RPMI8226 (cell line): ENCODE measurements around the gene ICAM3.
A peak's percentile ranks its signal among the peaks of the same experiment; 100 is the strongest.

ENCODE experiments used
- DNase-seq: peaks from one replicate; pipeline ENCODE4 v3.0.0-alpha.2; 2015

The ICAM3 gene

DNA sequence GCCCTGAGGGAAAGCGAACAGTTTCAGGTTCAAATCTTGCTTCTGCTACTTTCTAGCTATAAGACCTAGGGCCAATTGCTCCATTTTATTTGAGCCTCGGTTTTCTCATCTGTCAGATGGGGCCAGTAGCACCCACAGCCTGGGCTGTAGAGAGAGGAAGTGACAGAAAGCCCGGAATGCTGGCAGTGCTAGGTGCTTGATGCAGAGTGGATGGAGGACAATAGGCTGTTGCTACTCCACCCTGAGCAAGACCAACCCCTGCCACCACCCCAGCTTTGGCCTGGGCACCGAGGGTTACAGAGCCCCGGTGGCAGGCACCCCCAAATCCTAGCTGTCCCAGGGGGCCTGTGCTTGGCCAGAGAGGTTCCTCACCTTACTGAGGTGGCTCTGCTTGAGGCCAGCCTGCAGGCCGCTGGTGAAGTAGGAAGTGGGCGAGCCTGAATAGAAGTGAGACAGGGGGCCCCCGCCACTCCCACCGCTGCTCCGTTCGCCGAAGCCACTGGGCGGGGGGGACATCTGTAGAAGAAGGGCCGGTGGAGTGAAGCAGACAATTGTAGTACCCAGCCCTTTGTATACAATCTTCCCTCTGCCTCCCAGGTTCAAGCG, 21.5 kb downstream of the ICAM3 start:
- DNase-seq = no peak

DNA sequence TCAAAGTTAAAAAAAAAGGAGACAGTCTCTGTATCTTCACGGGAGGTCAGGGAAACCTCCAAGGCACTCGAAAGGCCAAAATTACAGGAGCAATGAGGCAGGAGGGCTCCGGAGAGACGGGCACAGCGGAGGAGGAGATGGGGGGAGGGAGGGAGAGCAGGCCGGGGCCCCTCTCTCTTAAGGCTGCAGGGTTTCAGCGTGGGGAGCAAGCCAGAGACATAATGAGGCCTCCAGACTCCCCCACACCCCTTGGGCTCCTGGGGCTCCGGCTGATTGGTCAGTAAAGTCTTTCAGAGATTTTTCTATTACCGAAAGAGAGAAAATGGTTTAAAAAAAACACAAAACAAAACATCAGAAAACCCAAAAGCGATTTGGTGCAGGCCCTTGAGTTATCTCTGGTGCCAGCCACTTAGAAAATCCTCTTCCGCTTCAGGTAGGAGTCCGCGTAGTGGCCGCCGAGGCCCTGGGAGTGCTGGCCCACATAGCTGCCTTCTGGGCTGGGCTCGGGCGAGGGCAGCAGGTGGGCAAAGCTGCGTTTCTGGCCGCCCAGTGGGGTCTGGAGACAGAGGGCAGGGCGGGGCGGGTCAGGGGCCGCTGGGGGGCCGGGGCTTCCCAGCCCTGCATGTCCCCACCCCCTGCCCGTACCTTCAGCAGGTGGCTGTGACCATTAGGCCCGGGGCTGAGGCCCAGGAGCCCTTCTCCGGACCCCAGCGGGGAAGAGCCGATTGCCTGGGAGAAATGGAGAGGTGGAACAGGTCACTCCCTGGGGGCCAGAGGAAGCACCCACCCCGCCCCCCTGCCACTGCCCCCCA, 22.2 kb downstream of the ICAM3 start:
- no peak for DNase-seq

DNA sequence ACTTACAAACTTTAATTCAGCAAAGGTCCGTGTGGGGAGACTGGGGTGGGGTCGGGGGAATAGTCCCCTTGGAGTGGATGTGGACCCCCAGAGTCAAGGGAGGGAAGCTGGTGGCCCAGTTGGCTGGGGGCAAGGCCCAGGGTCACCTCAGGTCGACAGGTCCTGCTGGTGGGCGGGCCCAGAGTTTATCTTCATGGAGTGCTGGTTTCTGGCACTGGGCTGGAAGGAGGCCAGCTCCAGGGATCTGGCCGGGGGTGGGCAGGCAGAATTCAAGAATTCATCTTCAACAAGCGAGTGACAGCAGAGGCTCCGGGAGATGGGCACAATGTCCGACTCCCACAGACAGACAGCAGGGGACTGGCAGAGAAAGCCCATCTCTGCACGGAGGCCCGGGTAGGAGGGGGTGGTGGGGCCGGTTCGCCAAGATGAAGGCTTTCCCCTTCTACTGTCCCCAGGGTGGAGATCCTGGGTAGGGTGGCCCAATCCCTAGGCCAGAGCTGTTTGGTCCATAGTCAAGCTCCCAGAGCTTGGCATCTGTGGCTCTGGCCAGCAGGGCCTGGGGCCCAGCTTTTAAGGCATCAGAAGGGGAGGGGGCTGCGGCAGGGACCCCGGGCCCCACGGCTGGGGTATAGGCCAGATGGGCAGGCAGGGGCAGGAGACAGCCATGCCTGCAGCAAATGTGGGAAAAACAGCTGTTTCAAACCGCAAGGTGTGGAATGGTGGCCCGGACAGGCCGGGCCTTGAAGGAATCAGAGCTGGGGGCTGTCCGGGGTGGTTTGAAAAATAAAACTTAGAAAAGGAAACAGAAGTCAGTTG, 23.0 kb downstream of the ICAM3 start:
- DNase-seq = no peak

DNA sequence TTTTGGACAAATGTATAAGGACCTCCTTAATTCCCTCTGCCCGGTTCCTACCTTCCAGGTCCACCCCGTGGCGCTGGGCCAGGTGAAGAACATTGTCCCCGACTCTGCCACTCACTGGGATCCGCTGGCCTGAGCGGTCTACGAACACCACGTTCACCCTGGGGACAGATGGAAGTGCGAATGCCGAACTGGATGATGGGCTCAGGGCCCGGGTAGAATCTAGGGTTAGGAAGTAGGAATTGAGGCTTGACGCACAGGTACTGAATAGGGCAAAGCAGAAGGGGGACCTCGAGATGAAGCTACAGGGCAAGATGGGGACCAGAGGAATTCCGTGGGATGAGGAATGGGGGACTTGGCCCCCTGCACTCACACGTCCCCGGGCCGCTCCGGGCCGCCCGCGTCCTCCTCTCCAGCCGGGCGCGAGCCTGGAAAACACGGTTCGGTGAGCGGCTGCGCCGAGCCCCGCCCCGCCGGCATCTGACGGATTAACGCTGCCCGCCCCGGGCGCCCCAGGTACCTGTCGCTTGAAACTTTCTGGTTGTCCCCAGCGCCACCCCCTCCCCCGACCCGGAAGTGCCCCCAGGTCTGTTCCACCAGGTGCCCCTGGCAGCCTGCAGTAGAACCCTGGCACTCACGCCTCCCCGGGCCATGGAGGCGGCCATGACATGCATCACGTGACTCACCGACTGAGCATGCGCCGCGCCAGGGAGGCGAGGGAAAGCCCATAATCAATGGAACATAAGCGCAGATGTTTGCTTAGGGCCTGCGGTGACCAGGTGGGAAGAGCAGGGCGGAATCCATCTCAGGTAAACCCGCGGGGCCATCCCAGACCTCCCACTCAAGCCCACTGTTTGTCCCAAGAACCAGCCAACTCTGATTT, 23.8 kb downstream of the ICAM3 start, which contains the start of gene FDX2:
Gene FDX2, minus strand, starts transcription at position 681 of the 880 bp plus-strand sequence. Its CDS starts 19 bp downstream, at position 662.
- peak; percentile 92 for DNase-seq

DNA sequence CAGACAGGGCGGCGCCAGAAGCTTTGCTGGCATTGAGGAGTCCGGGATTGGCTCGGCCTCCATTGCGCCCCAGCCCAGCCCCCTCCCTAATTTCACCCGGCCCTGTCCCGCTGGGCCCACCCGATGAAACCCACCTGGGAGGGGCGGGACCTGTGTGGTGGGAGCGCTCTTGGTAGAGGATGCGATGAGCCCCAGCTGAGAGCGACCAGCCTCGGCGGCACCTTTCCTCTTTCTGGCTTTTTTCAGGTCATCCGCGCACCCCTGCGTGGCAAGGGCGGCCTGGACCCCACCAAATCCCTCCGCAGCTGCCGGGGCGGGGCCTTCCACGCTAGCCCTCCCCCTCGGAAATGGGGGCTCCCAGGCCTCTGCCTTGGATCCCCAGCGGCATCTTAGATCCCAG, 30.0 kb downstream of the ICAM3 start, which contains the start of gene ZGLP1:
Gene ZGLP1, minus strand, starts transcription at position 393 of the 400 bp plus-strand sequence.
- DNase-seq = no peak

DNA sequence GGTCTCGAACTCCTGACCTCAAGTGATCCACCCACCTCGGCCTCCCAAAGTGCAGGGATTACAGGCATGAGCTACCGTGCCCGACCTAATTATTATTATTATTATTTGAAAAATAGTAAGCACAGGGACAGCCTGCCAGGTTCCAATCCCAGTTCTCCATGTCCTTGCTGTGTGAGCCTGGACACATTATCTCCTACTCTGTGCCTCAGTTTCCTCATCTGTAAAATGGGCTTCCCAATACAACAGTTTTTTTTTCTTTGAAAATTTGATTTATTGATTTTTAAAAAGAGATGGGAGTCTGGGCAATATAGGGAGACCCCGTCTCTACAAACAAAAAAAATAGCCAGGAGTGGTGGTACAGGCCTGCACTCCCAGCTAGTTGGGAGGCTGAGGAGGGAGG, 33.1 kb downstream of the ICAM3 start:
- DNase-seq = no peak

DNA sequence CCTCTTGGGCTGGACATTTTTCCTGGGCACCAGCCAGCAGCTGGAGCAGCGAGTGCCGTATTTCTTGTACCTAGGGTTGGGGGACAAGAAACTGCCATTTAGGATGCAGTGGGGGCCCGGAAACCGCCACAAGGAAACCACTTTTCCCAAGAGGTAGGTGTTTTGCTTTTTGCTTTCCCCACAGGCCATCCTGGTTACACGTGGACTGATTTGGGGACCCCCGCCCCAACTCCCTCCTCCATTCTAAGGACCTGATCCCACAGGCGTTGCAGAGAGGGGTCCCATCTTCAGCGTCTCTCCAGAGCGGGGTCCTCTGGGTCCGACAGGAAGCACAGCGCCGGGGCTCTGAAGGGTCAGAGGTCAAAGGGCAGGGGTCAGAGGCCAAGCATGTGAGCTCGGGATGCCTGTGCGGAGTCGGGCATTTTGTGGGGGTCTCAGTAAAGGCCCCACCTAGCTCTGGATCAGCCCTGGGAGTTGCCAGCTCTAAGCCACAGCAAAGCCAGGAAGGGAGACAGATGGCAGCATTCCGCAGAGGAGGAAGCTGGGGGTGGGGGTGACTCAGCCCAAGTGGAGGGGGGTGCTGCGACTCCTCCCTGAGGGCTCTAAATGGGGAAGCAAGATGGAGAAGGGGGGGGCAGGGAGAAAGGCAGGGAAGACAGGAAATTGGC, 34.2 kb downstream of the ICAM3 start:
- no peak for DNase-seq

DNA sequence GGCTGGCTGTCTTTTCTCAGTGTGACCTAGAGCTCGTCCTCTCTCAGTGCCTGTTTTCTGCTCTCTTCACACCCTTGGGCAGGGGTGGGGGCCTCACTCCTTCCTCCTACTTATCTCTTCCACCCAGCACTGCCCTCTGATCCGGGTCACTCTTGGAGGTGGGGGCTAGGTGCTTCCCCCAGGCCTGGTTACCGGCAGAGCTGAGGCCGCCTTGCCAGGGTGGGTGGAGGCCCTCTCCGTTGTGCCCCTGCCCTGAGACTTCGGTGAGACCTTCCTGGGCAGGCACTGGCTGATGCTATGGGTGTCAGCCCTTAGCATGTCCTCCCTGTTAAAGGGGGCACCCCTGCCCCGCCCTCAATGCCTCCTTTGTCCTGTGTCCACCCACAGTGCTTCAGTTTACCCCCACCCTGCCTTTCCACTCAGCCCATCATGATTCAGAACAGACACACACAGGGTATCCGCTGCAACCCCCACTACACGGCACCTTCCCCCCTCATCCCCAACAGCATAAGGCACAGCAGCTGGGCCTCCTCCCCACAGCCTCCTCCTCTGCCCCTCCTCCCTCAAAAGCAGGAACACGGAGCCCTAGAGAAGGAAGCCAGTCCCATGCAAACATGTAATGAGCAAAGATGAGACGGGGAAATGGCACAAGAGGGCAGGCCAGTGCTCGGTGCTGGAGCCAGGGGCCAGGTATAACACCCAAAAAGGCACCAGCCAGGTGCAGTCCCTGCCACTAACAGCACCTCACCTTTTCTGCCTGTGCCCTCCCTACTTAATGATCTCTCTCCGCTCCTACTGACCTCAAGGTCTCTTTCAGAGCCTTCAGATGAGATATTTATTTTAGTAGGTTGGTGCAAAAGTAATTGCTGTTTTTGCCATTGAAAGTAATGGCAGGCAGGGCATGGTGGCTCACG, 39.6 kb downstream of the ICAM3 start:
- DNase-seq = peak; percentile 40

DNA sequence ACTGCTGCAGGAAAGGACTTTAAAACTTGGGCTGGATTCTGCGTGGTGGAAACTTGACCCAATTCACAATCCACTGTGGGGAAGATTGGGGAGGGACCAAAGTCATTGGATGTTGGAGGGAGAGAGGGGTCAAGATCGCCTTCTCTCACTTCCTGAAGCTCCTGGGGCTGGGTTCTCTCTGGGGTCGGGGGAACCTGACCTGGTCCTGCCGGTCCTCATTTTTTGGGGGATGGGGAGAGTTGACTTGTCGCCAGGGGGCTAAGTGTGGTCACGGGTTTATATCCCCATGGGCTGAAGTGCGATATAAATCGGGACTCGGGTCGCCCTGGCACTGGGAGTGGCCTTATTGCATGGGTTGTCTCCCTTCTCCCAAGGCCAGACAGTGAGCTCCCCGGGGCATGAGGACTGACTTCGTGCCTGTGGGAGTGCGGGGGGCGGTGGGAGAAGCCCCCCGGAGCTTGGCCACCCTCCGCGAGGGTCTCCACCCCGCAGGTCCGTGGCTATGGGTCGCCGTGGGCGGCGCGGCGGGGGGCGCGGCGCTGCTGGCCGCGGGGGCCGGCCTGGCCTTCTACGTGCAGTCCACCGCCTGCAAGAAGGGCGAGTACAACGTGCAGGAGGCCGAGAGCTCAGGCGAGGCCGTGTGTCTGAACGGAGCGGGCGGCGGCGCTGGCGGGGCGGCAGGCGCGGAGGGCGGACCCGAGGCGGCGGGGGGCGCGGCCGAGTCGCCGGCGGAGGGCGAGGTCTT, 43.4 kb downstream of the ICAM3 start:
- no peak for DNase-seq

DNA sequence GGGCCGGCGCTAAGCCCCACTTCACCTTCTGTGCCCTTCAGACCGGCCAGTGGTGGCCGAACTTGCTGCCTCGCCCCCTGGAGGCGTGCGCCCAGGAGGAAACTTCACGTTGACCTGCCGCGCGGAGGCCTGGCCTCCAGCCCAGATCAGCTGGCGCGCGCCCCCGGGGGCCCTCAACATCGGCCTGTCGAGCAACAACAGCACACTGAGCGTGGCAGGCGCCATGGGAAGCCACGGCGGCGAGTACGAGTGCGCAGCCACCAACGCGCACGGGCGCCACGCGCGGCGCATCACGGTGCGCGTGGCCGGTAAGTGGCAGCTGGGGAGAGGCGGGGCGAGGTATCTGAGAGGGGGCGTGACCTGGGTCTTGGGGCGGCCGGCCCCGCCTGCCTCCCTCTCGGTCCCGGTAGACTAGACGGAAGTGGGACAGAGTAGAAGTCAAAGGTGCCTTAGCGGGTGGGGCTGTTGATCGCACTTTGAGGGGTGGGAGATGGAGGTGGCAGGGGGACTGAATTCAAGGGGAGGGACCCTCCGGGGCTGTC, 44.0 kb downstream of the ICAM3 start:
- no peak for DNase-seq

DNA sequence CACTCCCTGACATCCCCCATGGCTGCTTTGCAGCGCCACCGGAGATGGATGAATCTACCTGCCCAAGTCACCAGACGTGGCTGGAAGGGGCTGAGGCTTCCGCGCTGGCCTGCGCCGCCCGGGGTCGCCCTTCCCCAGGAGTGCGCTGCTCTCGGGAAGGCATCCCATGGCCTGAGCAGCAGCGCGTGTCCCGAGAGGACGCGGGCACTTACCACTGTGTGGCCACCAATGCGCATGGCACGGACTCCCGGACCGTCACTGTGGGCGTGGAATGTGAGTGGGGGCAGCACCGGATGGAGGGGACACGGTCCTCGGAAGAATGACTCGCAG, 45.1 kb downstream of the ICAM3 start:
- DNase-seq = no peak

DNA sequence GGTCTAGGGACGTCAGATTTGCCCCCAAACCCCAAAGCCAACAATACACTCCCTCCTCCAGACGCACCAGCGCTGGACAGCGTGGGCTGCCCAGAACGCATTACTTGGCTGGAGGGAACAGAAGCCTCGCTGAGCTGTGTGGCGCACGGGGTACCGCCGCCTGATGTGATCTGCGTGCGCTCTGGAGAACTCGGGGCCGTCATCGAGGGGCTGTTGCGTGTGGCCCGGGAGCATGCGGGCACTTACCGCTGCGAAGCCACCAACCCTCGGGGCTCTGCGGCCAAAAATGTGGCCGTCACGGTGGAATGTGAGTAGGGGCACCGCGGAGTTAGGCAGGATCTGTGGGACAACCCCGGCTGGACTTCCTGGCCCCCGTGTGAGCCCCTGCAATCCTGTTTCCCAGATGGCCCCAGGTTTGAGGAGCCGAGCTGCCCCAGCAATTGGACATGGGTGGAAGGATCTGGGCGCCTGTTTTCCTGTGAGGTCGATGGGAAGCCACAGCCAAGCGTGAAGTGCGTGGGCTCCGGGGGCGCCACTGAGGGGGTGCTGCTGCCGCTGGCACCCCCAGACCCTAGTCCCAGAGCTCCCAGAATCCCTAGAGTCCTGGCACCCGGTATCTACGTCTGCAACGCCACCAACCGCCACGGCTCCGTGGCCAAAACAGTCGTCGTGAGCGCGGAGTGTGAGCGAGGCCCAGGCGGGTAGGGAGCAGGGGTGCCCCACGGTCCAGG, 45.6 kb downstream of the ICAM3 start:
- no peak for DNase-seq

DNA sequence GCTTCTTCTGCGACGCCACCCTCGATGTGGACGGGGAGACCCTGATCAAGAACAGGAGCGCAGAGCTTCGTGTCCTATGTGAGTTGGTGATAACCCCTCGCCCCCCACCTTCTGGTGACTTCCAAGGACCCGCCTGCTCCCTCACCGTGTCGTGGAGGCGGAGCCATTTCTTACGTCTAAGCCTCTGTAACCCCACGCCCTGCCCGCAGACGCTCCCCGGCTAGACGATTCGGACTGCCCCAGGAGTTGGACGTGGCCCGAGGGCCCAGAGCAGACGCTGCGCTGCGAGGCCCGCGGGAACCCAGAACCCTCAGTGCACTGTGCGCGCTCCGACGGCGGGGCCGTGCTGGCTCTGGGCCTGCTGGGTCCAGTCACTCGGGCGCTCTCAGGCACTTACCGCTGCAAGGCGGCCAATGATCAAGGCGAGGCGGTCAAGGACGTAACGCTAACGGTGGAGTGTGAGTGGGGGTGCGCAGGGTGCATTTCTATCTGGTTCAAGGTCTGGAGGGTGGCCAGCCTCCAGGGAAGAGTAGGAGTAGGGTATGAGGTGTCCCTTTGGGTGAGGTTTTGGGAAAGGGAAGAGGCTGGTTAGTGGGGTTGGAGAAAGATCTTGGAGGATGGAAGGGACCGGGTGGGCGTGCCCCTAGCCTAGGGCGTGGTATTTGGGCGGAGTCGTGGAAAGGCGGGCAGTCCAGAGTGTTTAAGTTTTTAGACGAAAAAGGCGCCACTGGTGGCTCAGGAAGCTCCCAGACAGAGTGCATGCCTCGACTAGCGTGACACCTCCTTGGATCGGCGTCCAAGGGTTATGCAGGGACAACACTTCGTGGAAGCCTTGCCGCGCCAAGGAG, 46.4 kb downstream of the ICAM3 start:
- no peak for DNase-seq

DNA sequence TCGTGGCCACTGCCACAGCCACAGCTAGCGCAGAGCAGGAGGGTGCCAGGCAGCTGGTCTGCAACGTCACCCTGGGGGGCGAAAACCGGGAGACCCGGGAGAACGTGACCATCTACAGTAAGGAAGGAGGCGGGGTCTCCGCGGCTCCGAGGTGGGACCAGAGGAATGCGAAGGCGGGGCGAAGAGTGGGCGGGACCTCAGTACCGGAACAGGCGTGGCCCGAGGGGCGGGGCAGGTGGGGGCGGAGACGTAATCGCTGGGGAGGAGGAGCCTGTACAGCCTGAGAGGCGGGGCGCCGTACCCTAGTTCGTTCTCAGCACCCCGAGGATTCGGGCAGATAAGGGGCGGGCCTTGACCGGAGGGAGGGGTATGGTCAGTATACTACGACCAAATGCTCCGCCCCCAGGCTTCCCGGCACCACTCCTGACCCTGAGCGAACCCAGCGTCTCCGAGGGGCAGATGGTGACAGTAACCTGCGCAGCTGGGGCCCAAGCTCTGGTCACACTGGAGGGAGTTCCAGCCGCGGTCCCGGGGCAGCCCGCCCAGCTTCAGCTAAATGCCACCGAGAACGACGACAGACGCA, 47.1 kb downstream of the ICAM3 start:
- DNase-seq = peak; percentile 54

DNA sequence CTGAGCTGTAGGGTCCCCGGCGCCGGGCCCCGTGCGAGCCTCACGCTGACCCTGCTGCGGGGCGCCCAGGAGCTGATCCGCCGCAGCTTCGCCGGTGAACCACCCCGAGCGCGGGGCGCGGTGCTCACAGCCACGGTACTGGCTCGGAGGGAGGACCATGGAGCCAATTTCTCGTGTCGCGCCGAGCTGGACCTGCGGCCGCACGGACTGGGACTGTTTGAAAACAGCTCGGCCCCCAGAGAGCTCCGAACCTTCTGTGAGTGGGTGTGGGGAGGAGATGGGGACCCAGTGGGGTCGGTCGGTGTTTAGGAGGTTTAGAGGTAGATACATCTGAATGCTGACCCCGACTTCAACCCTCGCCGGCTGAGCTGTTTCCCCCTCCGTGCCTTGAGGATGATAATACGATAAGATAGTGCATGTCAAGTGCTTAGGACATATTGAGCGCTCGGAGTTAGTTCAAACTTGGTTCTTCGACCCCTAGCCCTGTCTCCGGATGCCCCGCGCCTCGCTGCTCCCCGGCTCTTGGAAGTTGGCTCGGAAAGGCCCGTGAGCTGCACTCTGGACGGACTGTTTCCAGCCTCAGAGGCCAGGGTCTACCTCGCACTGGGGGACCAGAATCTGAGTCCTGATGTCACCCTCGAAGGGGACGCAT, 47.7 kb downstream of the ICAM3 start:
- no peak for DNase-seq

DNA sequence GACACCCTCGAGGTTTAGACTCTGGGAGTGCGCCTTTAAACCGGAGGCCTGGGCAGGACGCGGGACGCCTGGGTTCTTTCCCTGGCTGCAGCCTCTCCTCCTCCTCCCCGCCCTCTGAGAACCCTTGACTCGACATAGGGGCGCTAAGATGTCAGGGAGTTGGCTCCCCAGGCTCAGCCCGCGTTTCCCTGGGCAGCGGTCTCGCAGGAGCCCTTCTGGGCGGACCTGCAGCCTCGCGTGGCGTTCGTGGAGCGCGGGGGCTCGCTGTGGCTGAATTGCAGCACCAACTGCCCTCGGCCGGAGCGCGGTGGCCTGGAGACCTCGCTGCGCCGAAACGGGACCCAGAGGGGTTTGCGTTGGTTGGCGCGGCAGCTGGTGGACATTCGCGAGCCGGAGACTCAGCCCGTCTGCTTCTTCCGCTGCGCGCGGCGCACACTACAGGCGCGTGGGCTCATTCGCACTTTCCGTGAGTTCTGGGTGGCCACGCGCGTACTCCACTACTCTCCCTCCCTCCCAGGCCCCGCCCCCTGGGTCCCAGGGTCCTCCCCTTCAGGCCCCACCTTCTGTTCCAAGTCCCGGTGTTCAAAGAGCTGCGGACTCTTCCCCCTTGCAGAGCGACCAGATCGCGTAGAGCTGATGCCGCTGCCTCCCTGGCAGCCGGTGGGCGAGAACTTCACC, 48.4 kb downstream of the ICAM3 start:
- DNase-seq = peak; percentile 86
